ENCODE measurements around the gene MBOAT2. TPM values are rescaled to one million over a fixed set of nuclear protein-coding genes. Genes with fewer than 3 reads are reported as not detected.

MBOAT2 gene
- total RNA-seq, 1 donor from 2014 or later = 21.7 TPM

- peak; percentile 31 for DNase-seq (ENCODE audit: low spot score)
These were observed 181.9 kb downstream of the MBOAT2 start for GRCh38 chr2:8821276-8822217.

GRCh38 chr2:8819948-8820347 is 183.5 kb downstream of the MBOAT2 start:
- no peak for DNase-seq (ENCODE audit: low spot score)

- DNase-seq (ENCODE audit: low spot score) = no peak
These were observed 184.3 kb downstream of the MBOAT2 start for GRCh38 chr2:8819194-8819593.

- DNase-seq (ENCODE audit: low spot score) = no peak
These were observed 186.3 kb downstream of the MBOAT2 start for GRCh38 chr2:8817221-8817620.

- DNase-seq (ENCODE audit: low spot score) = no peak
These were observed 196.4 kb downstream of the MBOAT2 start for GRCh38 chr2:8806885-8807704.

GRCh38 chr2:8805278-8806210 is 197.9 kb downstream of the MBOAT2 start:
- DNase-seq (ENCODE audit: low spot score) = no peak

GRCh38 chr2:8803658-8804379 is 199.7 kb downstream of the MBOAT2 start:
- DNase-seq (ENCODE audit: low spot score) = peak; percentile 61

GRCh38 chr2:8802741-8803140 is 200.7 kb downstream of the MBOAT2 start:
- no peak for DNase-seq (ENCODE audit: low spot score)

Other genes starting within 250 kb of the MBOAT2 start
- 50.6 TPM for gene KIDINS220, start 166.1 kb downstream of the MBOAT2 start, total RNA-seq
- gene ASAP2, start 203.1 kb upstream of the MBOAT2 start, total RNA-seq = 44.3 TPM